GM21447 (cell line): ENCODE measurements around the gene ATIC.

Experiments
- ATAC-seq: cut with Tn5 transposase; IDR thresholded peaks from one replicate; pipeline ENCODE4 v1.9.1; 2021; ENCODE audit not compliant: unreplicated experiment

The ATIC gene

GRCh38 chr2:215396595-215397313 lies 84.9 kb downstream of the ATIC start:
- no peak for ATAC-seq

DNA sequence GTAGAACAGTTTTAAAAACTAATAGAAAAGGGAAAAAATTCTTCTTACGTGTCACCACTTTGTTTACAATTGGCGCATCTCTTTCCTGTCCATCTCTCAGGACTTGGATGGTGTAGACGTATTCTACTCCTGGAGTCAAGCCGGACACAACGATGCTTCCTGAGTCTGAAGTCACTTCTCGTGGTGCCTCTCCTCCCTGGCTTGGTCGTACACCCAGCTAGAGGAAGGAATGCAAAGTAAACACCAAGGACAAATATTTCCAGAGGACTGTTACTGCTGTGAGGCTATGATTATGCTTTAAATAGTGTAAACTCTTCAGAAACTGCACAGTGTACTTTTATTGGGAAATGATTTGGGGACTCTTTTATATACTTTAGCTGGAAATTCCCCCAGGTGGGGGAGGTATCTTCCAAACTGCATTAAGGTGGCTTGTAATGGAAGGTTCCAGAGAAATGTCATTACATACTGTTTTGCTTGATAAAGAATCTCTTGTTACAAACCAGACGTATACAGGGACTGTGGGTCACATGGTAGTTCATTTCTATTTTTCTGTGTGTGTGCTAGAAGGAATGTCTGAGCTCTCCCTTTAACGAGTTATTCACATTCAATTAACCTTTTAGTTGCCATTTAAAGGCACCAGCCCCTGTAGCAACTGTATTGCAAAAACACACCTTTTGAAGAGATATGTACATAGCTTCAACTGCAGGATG lies 85.9 kb downstream of the ATIC start:
- no peak for ATAC-seq

DNA sequence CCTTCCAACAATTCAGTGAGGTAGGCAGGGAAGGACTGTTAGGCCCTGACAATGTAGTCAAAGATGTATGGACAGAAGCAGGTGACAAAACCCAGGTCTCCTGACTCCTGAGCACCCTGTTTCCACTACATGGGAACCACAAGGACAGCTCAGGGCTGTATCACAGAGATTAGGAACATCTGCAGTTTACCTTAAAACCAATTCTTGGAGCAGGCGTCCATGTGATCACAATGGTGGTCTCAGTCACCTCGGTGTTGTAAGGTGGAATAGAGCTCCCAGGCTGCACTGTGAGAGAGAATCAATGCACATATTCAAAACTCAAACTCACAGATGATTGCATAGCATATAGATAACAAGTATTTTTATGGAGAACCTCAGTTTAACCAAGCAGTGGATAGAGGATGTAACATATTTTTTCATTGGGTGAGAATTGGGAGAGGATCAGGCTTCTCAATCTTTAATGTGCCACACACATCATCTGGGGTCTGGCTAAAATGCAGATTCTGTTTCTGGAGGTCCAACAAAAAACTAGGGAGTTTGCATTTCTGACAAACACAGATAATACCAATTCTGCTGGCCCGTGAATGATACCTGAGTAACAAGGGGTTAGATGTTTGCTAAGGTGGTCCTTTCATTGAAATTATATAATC lies 87.3 kb downstream of the ATIC start:
- ATAC-seq: no peak
